ENCODE measurements around the gene PDZD4.

The PDZD4 gene

DNA sequence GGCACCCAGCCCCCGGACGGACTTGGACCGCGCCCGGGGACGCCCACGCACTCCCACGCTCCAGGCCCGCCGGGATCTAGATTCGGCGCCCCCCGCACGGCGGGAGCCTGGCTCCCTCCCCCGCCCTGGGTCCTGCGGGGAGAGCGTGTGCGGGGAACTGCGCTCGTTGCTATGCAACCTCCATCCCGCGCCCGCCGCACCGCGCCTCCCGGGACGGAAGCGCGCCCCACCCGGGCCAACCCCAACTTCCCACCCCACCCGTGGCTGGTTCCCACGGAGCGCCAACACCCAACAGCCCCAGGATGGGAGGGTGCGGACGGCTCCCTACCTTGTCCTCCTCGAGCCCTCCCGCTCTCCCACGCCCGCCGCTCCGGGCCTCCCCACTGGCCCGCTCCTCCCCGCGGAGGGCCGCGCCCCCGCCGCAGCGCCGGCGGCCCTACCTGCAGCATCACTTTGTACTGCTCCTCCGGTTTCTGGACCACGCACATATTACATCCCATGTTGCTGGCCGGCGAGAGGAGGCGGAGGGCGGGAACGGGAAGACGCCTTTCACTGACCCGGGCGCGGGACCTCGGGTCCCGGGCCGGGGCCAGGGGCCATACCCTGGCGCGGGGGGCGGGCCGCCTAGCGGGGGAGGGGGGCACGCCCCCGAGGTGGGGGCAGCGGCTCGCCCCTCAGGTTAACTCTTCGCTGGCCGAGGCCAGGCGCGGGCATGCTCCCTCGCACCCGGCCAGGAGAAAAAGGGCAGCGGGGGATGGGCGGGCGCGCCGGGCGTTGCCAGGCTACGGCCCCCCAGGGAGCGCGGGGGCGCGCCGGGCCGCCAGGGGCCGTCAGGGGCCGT, at the start of gene PDZD4:
Gene PDZD4 (minus strand): TSS at position 746 of the 841 bp plus-strand sequence. CDS start 246 bp downstream, at position 500.
- no peak for TF ChIP-seq CTCF (IDR thresholded peaks at IDR 0.05; ENCODE audit: low read depth, low read length)
- in situ Hi-C loops (cut with HindIII; ENCODE audit: low sequenced_read_pairs), result no loop called here
- no peak within 1 kb of the TSS for H3K4me3 ChIP-seq (ENCODE audit: low read depth, low read length)
- no peak for DNase-seq (ENCODE audit: low read depth, low spot score)

GRCh38 chrX:153879741-153880439, 49.5 kb upstream of the PDZD4 start:
- in situ Hi-C loops (cut with HindIII; ENCODE audit: low sequenced_read_pairs), result no loop called here
- H3K4me3 ChIP-seq (ENCODE audit: low read depth, low read length), result no peak overlapping the region
- no peak for DNase-seq (ENCODE audit: low read depth, low spot score)
- no peak for TF ChIP-seq CTCF (IDR thresholded peaks at IDR 0.05; ENCODE audit: low read depth, low read length)

DNA sequence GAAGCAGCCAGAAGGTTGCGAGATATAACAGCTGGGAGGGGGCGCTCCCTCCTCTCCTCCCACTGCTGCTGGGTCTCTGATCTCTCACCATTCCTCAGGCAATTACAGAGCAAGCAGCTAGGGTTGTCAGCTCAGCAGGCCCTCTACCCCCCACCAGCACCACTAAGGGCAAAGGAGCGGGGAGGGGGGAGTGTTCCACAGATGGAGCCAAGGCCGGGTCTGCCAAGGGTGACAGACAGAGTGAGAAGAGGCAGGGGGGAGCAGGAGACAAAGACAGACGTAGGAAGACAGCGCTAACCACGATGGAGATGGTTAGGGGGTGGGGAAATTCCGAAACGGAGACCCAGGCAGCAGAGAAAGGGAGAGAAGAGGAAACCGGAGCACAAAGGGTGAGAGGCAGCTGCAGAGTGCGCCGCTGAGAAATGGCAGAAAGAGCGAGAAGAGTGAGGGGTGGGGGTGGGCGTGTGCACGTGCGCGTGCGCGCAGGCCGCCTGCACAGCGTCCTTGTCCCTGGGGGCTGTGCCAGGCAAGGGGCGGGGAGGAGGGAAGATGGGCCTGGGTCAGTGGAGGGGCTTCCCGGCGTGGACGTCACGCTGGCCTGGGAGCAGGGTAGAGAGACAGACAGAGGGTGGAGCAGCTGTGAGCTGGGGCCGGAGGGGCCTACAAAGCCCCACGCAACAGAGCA, 48.8 kb upstream of the PDZD4 start:
- TF ChIP-seq CTCF (IDR thresholded peaks at IDR 0.05; ENCODE audit: low read depth, low read length), result no peak
- DNase-seq (ENCODE audit: low read depth, low spot score), result no peak

GRCh38 chrX:153878345-153878744, 48.0 kb upstream of the PDZD4 start:
- DNase-seq (ENCODE audit: low read depth, low spot score), result no peak
- in situ Hi-C loops (cut with HindIII; ENCODE audit: low sequenced_read_pairs), result no loop called here
- no peak overlapping the region for H3K4me3 ChIP-seq (ENCODE audit: low read depth, low read length)
- TF ChIP-seq CTCF (IDR thresholded peaks at IDR 0.05; ENCODE audit: low read depth, low read length), result no peak

More for the DNA sequence above, 48.8 kb upstream of the PDZD4 start:
- H3K4me3 ChIP-seq (ENCODE audit: low read depth, low read length), result no peak overlapping the region
- in situ Hi-C loops (cut with HindIII; ENCODE audit: low sequenced_read_pairs), result no loop called here

GRCh38 chrX:153877571-153878261, 47.4 kb upstream of the PDZD4 start:
- TF ChIP-seq CTCF (IDR thresholded peaks at IDR 0.05; ENCODE audit: low read depth, low read length), result no peak
- H3K4me3 ChIP-seq (ENCODE audit: low read depth, low read length), result no peak overlapping the region
- in situ Hi-C loops (cut with HindIII; ENCODE audit: low sequenced_read_pairs), result no loop called here
- no peak for DNase-seq (ENCODE audit: low read depth, low spot score)

DNA sequence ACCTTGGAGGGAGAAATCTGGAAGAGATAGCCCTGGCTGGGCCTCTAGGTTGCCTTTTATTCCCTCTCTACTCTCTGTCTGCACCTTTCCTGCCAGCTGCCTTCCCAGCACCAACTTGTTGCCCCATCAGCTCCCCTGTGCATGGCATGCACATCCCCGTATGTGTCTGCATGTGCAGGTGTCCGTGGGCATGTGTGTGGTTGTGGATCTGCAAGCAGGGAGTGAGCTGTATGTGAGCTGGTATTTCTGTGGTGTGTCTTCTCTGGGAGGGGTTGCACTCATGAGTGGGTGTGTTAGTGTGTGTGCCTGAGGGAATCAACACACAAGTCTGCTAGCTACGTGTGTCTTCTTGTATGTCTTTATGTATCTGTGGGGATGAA, 45.8 kb upstream of the PDZD4 start:
- in situ Hi-C loops (cut with HindIII; ENCODE audit: low sequenced_read_pairs), result no loop called here
- H3K4me3 ChIP-seq (ENCODE audit: low read depth, low read length), result no peak overlapping the region
- TF ChIP-seq CTCF (IDR thresholded peaks at IDR 0.05; ENCODE audit: low read depth, low read length), result no peak
- DNase-seq (ENCODE audit: low read depth, low spot score), result no peak
